ENCODE measurements around the gene RFFL. TPM values are rescaled to one million over a fixed set of nuclear protein-coding genes. Genes with fewer than 3 reads are reported as not detected.
"Not testable (repeated sequence)": the region's sequence is repeated elsewhere in the genome, so short reads cannot be mapped to it uniquely, and the experiment has no call there.

RFFL gene
- total RNA-seq = 2.1 TPM

- peak within 1 kb of the TSS; percentile 94 for H3K27ac ChIP-seq (ENCODE audit: low read depth, low read length)
- H3K9ac ChIP-seq (ENCODE audit: low read depth in 1 of 3, low read length in 3 of 3) = peak within 1 kb of the TSS; percentile 62 to 79 (median 73)
- H3K27me3 ChIP-seq (ENCODE audit: control insufficient read depth in 3 of 3, insufficient read depth in 3 of 3, low read length in 3 of 3) = no peaks in the 10 kb centered on the region
- no peaks in the 10 kb centered on the region for H3K9me3 ChIP-seq (ENCODE audit: control insufficient read depth in 3 of 3, low read length in 3 of 3)
- H3K4me3 ChIP-seq (ENCODE audit: low read length in 3 of 3) = peak within 1 kb of the TSS; percentile 58 to 70 (median 68)
- H3K36me3 ChIP-seq (ENCODE audit: control insufficient read depth in 3 of 3, insufficient read depth in 3 of 3, low read length in 3 of 3) = no peaks in the 10 kb centered on the region
- H3K4me1 ChIP-seq (ENCODE audit: control insufficient read depth in 3 of 3, insufficient read depth in 3 of 3, low read length in 3 of 3) = peaks cover 6 to 10% (median 7%) of the 10 kb centered on the region in 3 donors
Observed at GRCh38 chr17:35063514-35064223, at the start of gene RFFL. Gene RFFL, minus strand, starts transcription at chr17:35063707. Its CDS starts 37,154 bp downstream, at chr17:35026553.

GRCh38 chr17:35110791-35111190, 47.3 kb upstream of the RFFL start:
- not testable (repeated sequence) for H3K4me3 ChIP-seq (ENCODE audit: low read length in 3 of 3); H3K27me3 ChIP-seq (ENCODE audit: control insufficient read depth in 3 of 3, insufficient read depth in 3 of 3, low read length in 3 of 3); H3K9me3 ChIP-seq (ENCODE audit: control insufficient read depth in 3 of 3, low read length in 3 of 3); H3K4me1 ChIP-seq (ENCODE audit: control insufficient read depth in 3 of 3, insufficient read depth in 3 of 3, low read length in 3 of 3); H3K27ac ChIP-seq (ENCODE audit: low read depth, low read length); H3K9ac ChIP-seq (ENCODE audit: low read depth in 1 of 3, low read length in 3 of 3)
- peaks cover 8 to 12% (median 10%) of the 10 kb centered on the region in 3 donors for H3K36me3 ChIP-seq (ENCODE audit: control insufficient read depth in 3 of 3, insufficient read depth in 3 of 3, low read length in 3 of 3)

- H3K36me3 ChIP-seq (ENCODE audit: control insufficient read depth in 3 of 3, insufficient read depth in 3 of 3, low read length in 3 of 3) = peaks cover 26 to 28% (median 27%) of the 10 kb centered on the region in 3 donors
- no peaks in the 10 kb centered on the region for H3K27me3 ChIP-seq (ENCODE audit: control insufficient read depth in 3 of 3, insufficient read depth in 3 of 3, low read length in 3 of 3)
Observed at GRCh38 chr17:35104844-35105450, 41.4 kb upstream of the RFFL start.

GRCh38 chr17:35103271-35103670, 39.8 kb upstream of the RFFL start:
- Histone ChIP-seq H3K9me3 (ENCODE audit: control insufficient read depth in 3 of 3, low read length in 3 of 3) (no peaks in the 10 kb centered on the region), H3K9ac (ENCODE audit: low read depth in 1 of 3, low read length in 3 of 3) (no peak overlapping the region), H3K27me3 (ENCODE audit: control insufficient read depth in 3 of 3, insufficient read depth in 3 of 3, low read length in 3 of 3) (no peaks in the 10 kb centered on the region), H3K27ac (ENCODE audit: low read depth, low read length) (no peak overlapping the region), H3K4me1 (ENCODE audit: control insufficient read depth in 3 of 3, insufficient read depth in 3 of 3, low read length in 3 of 3) (no peaks in the 10 kb centered on the region), H3K4me3 (ENCODE audit: low read length in 3 of 3) (no peak overlapping the region), H3K36me3 (ENCODE audit: control insufficient read depth in 3 of 3, insufficient read depth in 3 of 3, low read length in 3 of 3) (peaks cover 30 to 34% (median 31%) of the 10 kb centered on the region in 3 donors)

More at GRCh38 chr17:35104844-35105450, 41.4 kb upstream of the RFFL start:
- H3K9ac ChIP-seq (ENCODE audit: low read depth in 1 of 3, low read length in 3 of 3) = no peak overlapping the region
- no peaks in the 10 kb centered on the region for H3K4me1 ChIP-seq (ENCODE audit: control insufficient read depth in 3 of 3, insufficient read depth in 3 of 3, low read length in 3 of 3)
- no peak overlapping the region for H3K4me3 ChIP-seq (ENCODE audit: low read length in 3 of 3)
- no peaks in the 10 kb centered on the region for H3K9me3 ChIP-seq (ENCODE audit: control insufficient read depth in 3 of 3, low read length in 3 of 3)
- no peak overlapping the region for H3K27ac ChIP-seq (ENCODE audit: low read depth, low read length)

GRCh38 chr17:35101725-35102124, 38.2 kb upstream of the RFFL start:
- Histone ChIP-seq H3K4me3 (ENCODE audit: low read length in 3 of 3) (no peak overlapping the region), H3K27me3 (ENCODE audit: control insufficient read depth in 3 of 3, insufficient read depth in 3 of 3, low read length in 3 of 3) (no peaks in the 10 kb centered on the region), H3K27ac (ENCODE audit: low read depth, low read length) (no peak overlapping the region), H3K9ac (ENCODE audit: low read depth in 1 of 3, low read length in 3 of 3) (no peak overlapping the region), H3K4me1 (ENCODE audit: control insufficient read depth in 3 of 3, insufficient read depth in 3 of 3, low read length in 3 of 3) (no peaks in the 10 kb centered on the region), H3K9me3 (ENCODE audit: control insufficient read depth in 3 of 3, low read length in 3 of 3) (no peaks in the 10 kb centered on the region), H3K36me3 (ENCODE audit: control insufficient read depth in 3 of 3, insufficient read depth in 3 of 3, low read length in 3 of 3) (peaks cover 30 to 32% (median 30%) of the 10 kb centered on the region in 3 donors)

GRCh38 chr17:35101036-35101435, 37.5 kb upstream of the RFFL start:
- Histone ChIP-seq H3K36me3 (ENCODE audit: control insufficient read depth in 3 of 3, insufficient read depth in 3 of 3, low read length in 3 of 3) (peaks cover 23 to 25% (median 24%) of the 10 kb centered on the region in 3 donors), H3K9ac (ENCODE audit: low read depth in 1 of 3, low read length in 3 of 3) (no peak overlapping the region), H3K27ac (ENCODE audit: low read depth, low read length) (no peak overlapping the region), H3K4me1 (ENCODE audit: control insufficient read depth in 3 of 3, insufficient read depth in 3 of 3, low read length in 3 of 3) (no peaks in the 10 kb centered on the region), H3K27me3 (ENCODE audit: control insufficient read depth in 3 of 3, insufficient read depth in 3 of 3, low read length in 3 of 3) (no peaks in the 10 kb centered on the region), H3K4me3 (ENCODE audit: low read length in 3 of 3) (no peak overlapping the region), H3K9me3 (ENCODE audit: control insufficient read depth in 3 of 3, low read length in 3 of 3) (no peaks in the 10 kb centered on the region)

- H3K4me3 ChIP-seq (ENCODE audit: low read length in 3 of 3) = no peak overlapping the region
- H3K27ac ChIP-seq (ENCODE audit: low read depth, low read length) = no peak overlapping the region
- H3K27me3 ChIP-seq (ENCODE audit: control insufficient read depth in 3 of 3, insufficient read depth in 3 of 3, low read length in 3 of 3) = no peaks in the 10 kb centered on the region
- H3K36me3 ChIP-seq (ENCODE audit: control insufficient read depth in 3 of 3, insufficient read depth in 3 of 3, low read length in 3 of 3) = peaks cover 16 to 21% (median 21%) of the 10 kb centered on the region in 3 donors
- H3K9me3 ChIP-seq (ENCODE audit: control insufficient read depth in 3 of 3, low read length in 3 of 3) = no peaks in the 10 kb centered on the region
- H3K9ac ChIP-seq (ENCODE audit: low read depth in 1 of 3, low read length in 3 of 3) = no peak overlapping the region
- no peaks in the 10 kb centered on the region for H3K4me1 ChIP-seq (ENCODE audit: control insufficient read depth in 3 of 3, insufficient read depth in 3 of 3, low read length in 3 of 3)
Observed at GRCh38 chr17:35099908-35100307, 36.4 kb upstream of the RFFL start.

GRCh38 chr17:35097776-35098175, 34.3 kb upstream of the RFFL start:
- peaks cover 15 to 21% (median 16%) of the 10 kb centered on the region in 3 donors for H3K36me3 ChIP-seq (ENCODE audit: control insufficient read depth in 3 of 3, insufficient read depth in 3 of 3, low read length in 3 of 3)
- no peaks in the 10 kb centered on the region for H3K9me3 ChIP-seq (ENCODE audit: control insufficient read depth in 3 of 3, low read length in 3 of 3)
- H3K9ac ChIP-seq (ENCODE audit: low read depth in 1 of 3, low read length in 3 of 3) = no peak overlapping the region
- no peaks in the 10 kb centered on the region for H3K27me3 ChIP-seq (ENCODE audit: control insufficient read depth in 3 of 3, insufficient read depth in 3 of 3, low read length in 3 of 3)
- no peak overlapping the region for H3K4me3 ChIP-seq (ENCODE audit: low read length in 3 of 3)
- no peaks in the 10 kb centered on the region for H3K4me1 ChIP-seq (ENCODE audit: control insufficient read depth in 3 of 3, insufficient read depth in 3 of 3, low read length in 3 of 3)
- H3K27ac ChIP-seq (ENCODE audit: low read depth, low read length) = no peak overlapping the region

- no peaks in the 10 kb centered on the region for H3K27me3 ChIP-seq (ENCODE audit: control insufficient read depth in 3 of 3, insufficient read depth in 3 of 3, low read length in 3 of 3)
- no peaks in the 10 kb centered on the region for H3K9me3 ChIP-seq (ENCODE audit: control insufficient read depth in 3 of 3, low read length in 3 of 3)
- H3K9ac ChIP-seq (ENCODE audit: low read depth in 1 of 3, low read length in 3 of 3) = no peak overlapping the region
- peaks cover 8 to 12% (median 10%) of the 10 kb centered on the region in 3 donors for H3K36me3 ChIP-seq (ENCODE audit: control insufficient read depth in 3 of 3, insufficient read depth in 3 of 3, low read length in 3 of 3)
- no peaks in the 10 kb centered on the region for H3K4me1 ChIP-seq (ENCODE audit: control insufficient read depth in 3 of 3, insufficient read depth in 3 of 3, low read length in 3 of 3)
- H3K4me3 ChIP-seq (ENCODE audit: low read length in 3 of 3) = no peak overlapping the region
- H3K27ac ChIP-seq (ENCODE audit: low read depth, low read length) = no peak overlapping the region
Observed at GRCh38 chr17:35095741-35096140, 32.2 kb upstream of the RFFL start.

- Histone ChIP-seq H3K9me3 (ENCODE audit: control insufficient read depth in 3 of 3, low read length in 3 of 3) (no peaks in the 10 kb centered on the region), H3K27me3 (ENCODE audit: control insufficient read depth in 3 of 3, insufficient read depth in 3 of 3, low read length in 3 of 3) (no peaks in the 10 kb centered on the region)
Observed at GRCh38 chr17:35094902-35095301, 31.4 kb upstream of the RFFL start.

More at GRCh38 chr17:35094902-35095301, 31.4 kb upstream of the RFFL start:
- Histone ChIP-seq H3K9ac (ENCODE audit: low read depth in 1 of 3, low read length in 3 of 3) (no peak overlapping the region), H3K36me3 (ENCODE audit: control insufficient read depth in 3 of 3, insufficient read depth in 3 of 3, low read length in 3 of 3) (peaks cover 5 to 6% (median 5%) of the 10 kb centered on the region in 3 donors), H3K4me3 (ENCODE audit: low read length in 3 of 3) (no peak overlapping the region), H3K4me1 (ENCODE audit: control insufficient read depth in 3 of 3, insufficient read depth in 3 of 3, low read length in 3 of 3) (no peaks in the 10 kb centered on the region), H3K27ac (ENCODE audit: low read depth, low read length) (no peak overlapping the region)

Data from skeletal muscle tissue (tissue), 4 donors.